ENCODE measurements around the gene B4GALNT3. TPM values are rescaled to one million over a fixed set of nuclear protein-coding genes. Genes with fewer than 3 reads are reported as not detected.

Gene B4GALNT3
- total and polyA plus RNA-seq, 2 donors (not counting 1 experiment from before 2014, with no cell fraction given): not detected

DNA sequence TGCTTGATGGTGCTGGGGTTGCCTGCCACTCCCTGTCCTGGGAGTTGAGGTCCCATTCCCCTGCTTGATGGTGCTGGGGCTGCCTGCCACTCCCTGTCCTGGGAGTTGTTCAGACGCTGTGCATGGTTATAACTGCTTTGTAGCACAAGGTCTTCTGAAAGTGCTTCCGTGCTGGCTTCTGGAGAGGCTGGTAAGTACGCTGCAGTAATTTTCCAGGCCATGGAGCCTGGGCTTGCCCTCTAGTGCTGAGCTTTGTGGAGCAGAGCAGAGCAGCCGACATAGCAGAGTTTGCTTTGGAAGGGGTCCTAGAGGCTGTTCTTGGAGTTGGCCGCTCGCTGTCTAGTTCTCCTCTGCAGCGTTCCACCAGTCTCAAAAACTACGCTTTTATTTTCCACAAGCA lies 6.3 kb downstream of the B4GALNT3 start:
- H3K36me3 ChIP-seq (ENCODE audit: control insufficient read depth, insufficient read depth, low read length): no peaks in the 10 kb centered on the region
- H3K4me3 ChIP-seq (replicated peaks in 1 of 4; ENCODE audit: control extremely low read depth in 1 of 4, insufficient read depth in 1 of 4, low read depth in 3 of 4, low read length in 4 of 4): no peak overlapping the region
- TF ChIP-seq EZH2 (IDR thresholded peaks at IDR 0.05; ENCODE audit: low read length, missing control alignments): no peak
- TF ChIP-seq, protein P1, sequence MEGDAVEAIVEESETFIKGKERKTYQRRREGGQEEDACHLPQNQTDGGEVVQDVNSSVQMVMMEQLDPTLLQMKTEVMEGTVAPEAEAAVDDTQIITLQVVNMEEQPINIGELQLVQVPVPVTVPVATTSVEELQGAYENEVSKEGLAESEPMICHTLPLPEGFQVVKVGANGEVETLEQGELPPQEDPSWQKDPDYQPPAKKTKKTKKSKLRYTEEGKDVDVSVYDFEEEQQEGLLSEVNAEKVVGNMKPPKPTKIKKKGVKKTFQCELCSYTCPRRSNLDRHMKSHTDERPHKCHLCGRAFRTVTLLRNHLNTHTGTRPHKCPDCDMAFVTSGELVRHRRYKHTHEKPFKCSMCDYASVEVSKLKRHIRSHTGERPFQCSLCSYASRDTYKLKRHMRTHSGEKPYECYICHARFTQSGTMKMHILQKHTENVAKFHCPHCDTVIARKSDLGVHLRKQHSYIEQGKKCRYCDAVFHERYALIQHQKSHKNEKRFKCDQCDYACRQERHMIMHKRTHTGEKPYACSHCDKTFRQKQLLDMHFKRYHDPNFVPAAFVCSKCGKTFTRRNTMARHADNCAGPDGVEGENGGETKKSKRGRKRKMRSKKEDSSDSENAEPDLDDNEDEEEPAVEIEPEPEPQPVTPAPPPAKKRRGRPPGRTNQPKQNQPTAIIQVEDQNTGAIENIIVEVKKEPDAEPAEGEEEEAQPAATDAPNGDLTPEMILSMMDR (conservative IDR thresholded peaks at IDR 0.05 in 1 of 2, IDR thresholded peaks at IDR 0.05 in 1 of 2; ENCODE audit: low read depth in 1 of 2, low read length in 2 of 2): no peak
- no peaks in the 10 kb centered on the region for H3K4me1 ChIP-seq (ENCODE audit: control insufficient read depth, extremely low read depth, insufficient read depth, low read length)
- no peak for DNase-seq (ENCODE audit: low read depth in 2 of 2)
- no peaks in the 10 kb centered on the region for H3K9me3 ChIP-seq (ENCODE audit: control insufficient read depth, insufficient read depth, low read depth, low read length)
- no peak overlapping the region for H3K27ac ChIP-seq (ENCODE audit: insufficient read depth, low read length)
- H2AFZ ChIP-seq (ENCODE audit: low read length): no peak overlapping the region
- H3K27me3 ChIP-seq (ENCODE audit: control insufficient read depth, insufficient read depth, low read length): peaks cover 22% of the 10 kb centered on the region
- no peaks in the 10 kb centered on the region for H3K79me2 ChIP-seq (ENCODE audit: control insufficient read depth, insufficient read depth, low read length)
- H3K4me2 ChIP-seq (ENCODE audit: extremely low read depth, insufficient read depth, low read length): no peak overlapping the region
- no peaks in the 10 kb centered on the region for H4K20me1 ChIP-seq (ENCODE audit: control insufficient read depth, extremely low read depth, insufficient read depth, low read length)
- H3K9ac ChIP-seq (ENCODE audit: insufficient read depth, low read length): no peak overlapping the region

DNA sequence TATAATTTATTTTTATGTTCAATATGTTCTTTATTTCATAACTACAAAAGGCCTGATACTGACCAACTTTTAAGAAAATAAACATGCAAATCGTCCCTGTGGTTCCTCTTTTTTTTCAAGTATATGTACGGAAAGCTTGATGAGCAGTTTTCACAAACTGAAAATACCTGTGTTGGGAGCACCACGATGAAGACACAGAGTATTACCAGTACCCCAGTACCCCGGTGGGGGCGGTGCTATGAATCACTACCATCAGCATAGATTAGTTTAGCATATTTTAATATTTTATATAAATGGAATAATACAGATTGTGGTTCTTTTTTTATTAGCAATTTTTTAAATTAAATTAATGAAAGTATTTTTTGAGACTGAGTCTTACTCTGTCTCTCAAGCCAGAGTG lies 7.0 kb downstream of the B4GALNT3 start:
- no peaks in the 10 kb centered on the region for H3K79me2 ChIP-seq (ENCODE audit: control insufficient read depth, insufficient read depth, low read length)
- H2AFZ ChIP-seq (ENCODE audit: low read length): no peak overlapping the region
- H3K27me3 ChIP-seq (ENCODE audit: control insufficient read depth, insufficient read depth, low read length): peaks cover 15% of the 10 kb centered on the region
- H3K4me3 ChIP-seq (replicated peaks in 1 of 4; ENCODE audit: control extremely low read depth in 1 of 4, insufficient read depth in 1 of 4, low read depth in 3 of 4, low read length in 4 of 4): no peak overlapping the region
- H4K20me1 ChIP-seq (ENCODE audit: control insufficient read depth, extremely low read depth, insufficient read depth, low read length): no peaks in the 10 kb centered on the region
- no peaks in the 10 kb centered on the region for H3K36me3 ChIP-seq (ENCODE audit: control insufficient read depth, insufficient read depth, low read length)
- TF ChIP-seq EZH2 (IDR thresholded peaks at IDR 0.05; ENCODE audit: low read length, missing control alignments): no peak
- TF ChIP-seq, protein P1 (conservative IDR thresholded peaks at IDR 0.05 in 1 of 2, IDR thresholded peaks at IDR 0.05 in 1 of 2; ENCODE audit: low read depth in 1 of 2, low read length in 2 of 2): no peak
- H3K27ac ChIP-seq (ENCODE audit: insufficient read depth, low read length): no peak overlapping the region
- no peak overlapping the region for H3K4me2 ChIP-seq (ENCODE audit: extremely low read depth, insufficient read depth, low read length)
- H3K4me1 ChIP-seq (ENCODE audit: control insufficient read depth, extremely low read depth, insufficient read depth, low read length): no peaks in the 10 kb centered on the region
- no peak overlapping the region for H3K9ac ChIP-seq (ENCODE audit: insufficient read depth, low read length)
- DNase-seq (ENCODE audit: low read depth in 2 of 2): no peak
- H3K9me3 ChIP-seq (ENCODE audit: control insufficient read depth, insufficient read depth, low read depth, low read length): no peaks in the 10 kb centered on the region

DNA sequence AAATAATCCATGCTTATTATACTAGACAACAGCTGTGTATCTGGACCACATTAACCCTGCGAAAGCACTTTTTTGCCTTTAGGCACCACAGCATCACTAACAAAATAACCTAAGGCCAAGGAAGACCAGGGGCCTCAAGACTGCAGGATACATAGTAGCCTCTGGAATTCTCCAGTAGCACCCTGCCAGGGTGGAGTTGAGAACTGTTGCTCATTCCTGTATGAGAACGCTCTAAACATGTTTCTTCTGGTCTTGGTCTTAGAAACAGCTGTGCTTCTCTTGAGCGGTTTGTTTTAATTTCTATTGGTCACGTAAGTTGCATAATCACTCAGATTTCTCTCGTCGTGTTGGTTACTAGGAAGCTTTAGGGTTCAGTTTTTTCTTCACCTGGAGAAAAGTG lies 7.9 kb downstream of the B4GALNT3 start:
- peaks cover 8% of the 10 kb centered on the region for H3K27me3 ChIP-seq (ENCODE audit: control insufficient read depth, insufficient read depth, low read length)
- H3K9me3 ChIP-seq (ENCODE audit: control insufficient read depth, insufficient read depth, low read depth, low read length): no peaks in the 10 kb centered on the region
- no peak overlapping the region for H3K9ac ChIP-seq (ENCODE audit: insufficient read depth, low read length)
- H3K4me1 ChIP-seq (ENCODE audit: control insufficient read depth, extremely low read depth, insufficient read depth, low read length): no peaks in the 10 kb centered on the region
- no peak overlapping the region for H3K27ac ChIP-seq (ENCODE audit: insufficient read depth, low read length)
- H4K20me1 ChIP-seq (ENCODE audit: control insufficient read depth, extremely low read depth, insufficient read depth, low read length): no peaks in the 10 kb centered on the region
- H3K4me3 ChIP-seq (replicated peaks in 1 of 4; ENCODE audit: control extremely low read depth in 1 of 4, insufficient read depth in 1 of 4, low read depth in 3 of 4, low read length in 4 of 4): no peak overlapping the region
- no peak for DNase-seq (ENCODE audit: low read depth in 2 of 2)
- H3K36me3 ChIP-seq (ENCODE audit: control insufficient read depth, insufficient read depth, low read length): no peaks in the 10 kb centered on the region
- no peak overlapping the region for H2AFZ ChIP-seq (ENCODE audit: low read length)
- no peak for TF ChIP-seq EZH2 (IDR thresholded peaks at IDR 0.05; ENCODE audit: low read length, missing control alignments)
- TF ChIP-seq, protein P1 (conservative IDR thresholded peaks at IDR 0.05 in 1 of 2, IDR thresholded peaks at IDR 0.05 in 1 of 2; ENCODE audit: low read depth in 1 of 2, low read length in 2 of 2): no peak
- H3K79me2 ChIP-seq (ENCODE audit: control insufficient read depth, insufficient read depth, low read length): no peaks in the 10 kb centered on the region
- H3K4me2 ChIP-seq (ENCODE audit: extremely low read depth, insufficient read depth, low read length): no peak overlapping the region

All from fibroblast of lung (primary cell).